WTC11 (cell line): ENCODE data around the gene SP7. TPM values are rescaled to one million over a fixed set of nuclear protein-coding genes. Genes with fewer than 3 reads are reported as not detected.

Experiments
- ELF4 ChIP-seq: sonication (generic); formaldehyde crosslinking; IDR thresholded peaks from 2 replicates; pipeline ENCODE4 v1.8.1; 2022; ENCODE audit warnings: low read depth, mild to moderate bottlenecking, moderate library complexity, missing genetic modification reagents
- EMX1 ChIP-seq: fragments of 250-450 bp; sonication (Bioruptor Pico); IDR thresholded peaks from 2 replicates; pipeline ENCODE4 v1.8.0; 2021; ENCODE audit warnings: mild to moderate bottlenecking
- ESRRA ChIP-seq: sonication (generic); formaldehyde crosslinking; IDR thresholded peaks from 2 replicates; pipeline ENCODE4 v1.8.1; 2022; ENCODE audit warnings: mild to moderate bottlenecking, missing genetic modification reagents, borderline replicate concordance
- ETV6 ChIP-seq: sonication (generic); formaldehyde crosslinking; IDR thresholded peaks from 2 replicates; pipeline ENCODE4 v1.8.1; 2022; ENCODE audit warnings: mild to moderate bottlenecking, missing genetic modification reagents
- JAZF1 ChIP-seq: fragments of 250-450 bp; sonication (Bioruptor Pico); IDR thresholded peaks from 2 replicates; pipeline ENCODE4 v1.9.0; 2021; ENCODE audit warnings: moderate library complexity, mild to moderate bottlenecking, inconsistent platforms
- JUN ChIP-seq: sonication (generic); formaldehyde crosslinking; IDR thresholded peaks from 2 replicates; pipeline ENCODE4 v1.8.0; 2023; ENCODE audit warnings: mild to moderate bottlenecking, missing genetic modification reagents
- MXD4 ChIP-seq: fragments of 250-450 bp; sonication (Bioruptor Pico); IDR thresholded peaks from 2 replicates; pipeline ENCODE4 v1.8.0; 2021; ENCODE audit warnings: mild to moderate bottlenecking, moderate library complexity, borderline replicate concordance
- NFE2L1 ChIP-seq: sonication (generic); formaldehyde crosslinking; IDR thresholded peaks from 2 replicates; pipeline ENCODE4 v1.8.1; 2023; ENCODE audit warnings: missing genetic modification reagents
- NFYB ChIP-seq: sonication (generic); formaldehyde crosslinking; conservative IDR thresholded peaks from 2 replicates; pipeline ENCODE4 v1.8.0; 2022; ENCODE audit warnings: low read depth, missing genetic modification reagents
- PRRX2 ChIP-seq: fragments of 250-450 bp; sonication (Bioruptor Pico); IDR thresholded peaks from 2 replicates; pipeline ENCODE4 v1.8.0; 2021; ENCODE audit warnings: mild to moderate bottlenecking
- RELA ChIP-seq: sonication (generic); formaldehyde crosslinking; IDR thresholded peaks from 2 replicates; pipeline ENCODE4 v1.8.1; 2022; ENCODE audit warnings: missing genetic modification reagents, mild to moderate bottlenecking, borderline replicate concordance
- SMAD4 ChIP-seq: sonication (generic); formaldehyde crosslinking; IDR thresholded peaks from 2 replicates; pipeline ENCODE4 v1.8.0; 2022; ENCODE audit warnings: mild to moderate bottlenecking, missing genetic modification reagents
- SOX15 ChIP-seq: fragments of 250-450 bp; sonication (Bioruptor Pico); IDR thresholded peaks from 2 replicates; pipeline ENCODE4 v1.9.0; 2021; ENCODE audit warnings: mild to moderate bottlenecking
- SP1 ChIP-seq: sonication (generic); formaldehyde crosslinking; conservative IDR thresholded peaks from 2 replicates; pipeline ENCODE4 v1.8.1; 2022; ENCODE audit warnings: missing genetic modification reagents
- ZBTB21 ChIP-seq: sonication (generic); formaldehyde crosslinking; IDR thresholded peaks from 2 replicates; pipeline ENCODE4 v1.8.1; 2023; ENCODE audit warnings: mild to moderate bottlenecking, missing genetic modification reagents, borderline replicate concordance
- ZNF138 ChIP-seq: sonication (generic); formaldehyde crosslinking; conservative IDR thresholded peaks from 2 replicates; pipeline ENCODE4 v1.8.1; 2022; ENCODE audit warnings: mild to moderate bottlenecking, moderate library complexity, missing genetic modification reagents
- ZNF263 ChIP-seq: sonication (generic); formaldehyde crosslinking; IDR thresholded peaks from 2 replicates; pipeline ENCODE4 v1.8.1; 2022; ENCODE audit warnings: low read depth, mild to moderate bottlenecking, moderate library complexity, missing genetic modification reagents
- ZNF317 ChIP-seq: sonication (generic); formaldehyde crosslinking; IDR thresholded peaks from 2 replicates; pipeline ENCODE4 v1.8.1; 2023; ENCODE audit warnings: low read depth, mild to moderate bottlenecking, moderate library complexity, missing genetic modification reagents, borderline replicate concordance
- ZNF396 ChIP-seq: fragments of 250-450 bp; sonication (Bioruptor Pico); IDR thresholded peaks from 2 replicates; pipeline ENCODE4 v1.8.0; 2021; ENCODE audit warnings: mild to moderate bottlenecking, moderate library complexity, borderline replicate concordance
- ZNF423 ChIP-seq: fragments of 250-450 bp; sonication (Bioruptor Pico); IDR thresholded peaks from 2 replicates; pipeline ENCODE4 v2.1.2; 2022; ENCODE audit warnings: mild to moderate bottlenecking, moderate library complexity
- ZNF671 ChIP-seq: fragments of 250-450 bp; sonication (Bioruptor Pico); IDR thresholded peaks from 2 replicates; pipeline ENCODE4 v1.8.0; 2021; ENCODE audit warnings: mild to moderate bottlenecking
- total RNA-seq: library from RNA; stranded (reverse); gene quantifications from 3 replicates; pipeline ENCODE4 v1.2.3, GENCODE V29; 2021
- TF ChIP-seq, protein P1 (sequence below): fragments of 250-450 bp; sonication (Bioruptor Pico); IDR thresholded peaks from 2 replicates; pipeline ENCODE4 v1.9.0; 2021; ENCODE audit warnings: mild to moderate bottlenecking
- TF ChIP-seq, protein P2 (sequence below): sonication (generic); formaldehyde crosslinking; conservative IDR thresholded peaks from 2 replicates; pipeline ENCODE4 v1.8.1; 2023; ENCODE audit warnings: mild to moderate bottlenecking, low read depth, missing genetic modification reagents, moderate library complexity
- TF ChIP-seq, protein P3 (sequence below): fragments of 250-450 bp; sonication (Bioruptor Pico); IDR thresholded peaks from 2 replicates; pipeline ENCODE4 v1.8.0; 2021; ENCODE audit warnings: mild to moderate bottlenecking
- TF ChIP-seq, protein P4 (sequence below): fragments of 250-450 bp; sonication (Bioruptor Pico); IDR thresholded peaks from 2 replicates; pipeline ENCODE4 v1.9.0; 2021; ENCODE audit warnings: mild to moderate bottlenecking, borderline replicate concordance

The SP7 gene
- total RNA-seq, 1 experiment from 2014 or later: 0.09 TPM

DNA sequence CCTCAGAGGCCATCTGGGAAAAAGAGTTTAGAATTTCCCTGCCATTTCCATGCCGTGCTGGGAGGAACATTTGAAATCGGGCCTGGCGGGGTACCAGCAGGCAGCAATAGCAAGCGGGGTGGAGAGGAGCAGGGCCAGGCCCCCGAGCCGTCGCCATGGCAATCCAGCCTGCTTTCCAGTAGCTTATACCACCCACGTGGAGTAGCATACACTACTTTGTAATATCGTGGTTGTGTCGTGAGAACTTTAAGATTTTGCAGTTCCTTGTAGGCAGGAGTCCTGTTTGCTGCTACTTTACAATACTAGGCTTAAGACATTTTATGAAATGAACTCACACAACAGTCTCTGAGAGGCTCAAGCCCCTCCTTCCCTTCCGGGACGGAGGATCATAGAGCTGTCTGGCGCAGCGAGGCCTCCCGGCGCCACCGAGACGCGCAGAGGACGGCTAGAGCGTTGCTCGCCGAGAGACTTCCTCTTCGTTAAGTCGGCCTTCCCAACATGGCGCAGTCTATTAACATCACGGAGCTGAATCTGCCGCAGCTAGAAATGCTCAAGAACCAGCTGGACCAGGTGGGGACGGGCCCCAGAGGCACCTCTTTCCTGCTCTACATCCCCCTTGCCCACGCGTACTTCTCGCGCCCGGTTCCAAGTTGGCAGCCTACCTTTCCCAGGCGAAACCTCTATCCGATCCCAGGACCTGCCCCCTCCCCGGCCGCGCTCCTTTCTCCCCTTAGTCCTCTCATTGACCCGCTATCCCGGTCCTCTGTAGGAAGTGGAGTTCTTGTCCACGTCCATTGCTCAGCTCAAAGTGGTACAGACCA is 40.9 kb downstream of the SP7 start, which contains the start of gene PFDN5 (continued):
- TF ChIP-seq, protein P1, sequence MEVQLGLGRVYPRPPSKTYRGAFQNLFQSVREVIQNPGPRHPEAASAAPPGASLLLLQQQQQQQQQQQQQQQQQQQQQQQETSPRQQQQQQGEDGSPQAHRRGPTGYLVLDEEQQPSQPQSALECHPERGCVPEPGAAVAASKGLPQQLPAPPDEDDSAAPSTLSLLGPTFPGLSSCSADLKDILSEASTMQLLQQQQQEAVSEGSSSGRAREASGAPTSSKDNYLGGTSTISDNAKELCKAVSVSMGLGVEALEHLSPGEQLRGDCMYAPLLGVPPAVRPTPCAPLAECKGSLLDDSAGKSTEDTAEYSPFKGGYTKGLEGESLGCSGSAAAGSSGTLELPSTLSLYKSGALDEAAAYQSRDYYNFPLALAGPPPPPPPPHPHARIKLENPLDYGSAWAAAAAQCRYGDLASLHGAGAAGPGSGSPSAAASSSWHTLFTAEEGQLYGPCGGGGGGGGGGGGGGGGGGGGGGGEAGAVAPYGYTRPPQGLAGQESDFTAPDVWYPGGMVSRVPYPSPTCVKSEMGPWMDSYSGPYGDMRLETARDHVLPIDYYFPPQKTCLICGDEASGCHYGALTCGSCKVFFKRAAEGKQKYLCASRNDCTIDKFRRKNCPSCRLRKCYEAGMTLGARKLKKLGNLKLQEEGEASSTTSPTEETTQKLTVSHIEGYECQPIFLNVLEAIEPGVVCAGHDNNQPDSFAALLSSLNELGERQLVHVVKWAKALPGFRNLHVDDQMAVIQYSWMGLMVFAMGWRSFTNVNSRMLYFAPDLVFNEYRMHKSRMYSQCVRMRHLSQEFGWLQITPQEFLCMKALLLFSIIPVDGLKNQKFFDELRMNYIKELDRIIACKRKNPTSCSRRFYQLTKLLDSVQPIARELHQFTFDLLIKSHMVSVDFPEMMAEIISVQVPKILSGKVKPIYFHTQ (CRISPR knock-in tag): no peak
- no peak for TF ChIP-seq ZNF317 (CRISPR knock-in tag)
- TF ChIP-seq RELA (CRISPR knock-in tag): no peak
- no peak for TF ChIP-seq ELF4 (CRISPR knock-in tag)
- TF ChIP-seq NFYB (CRISPR knock-in tag): no peak
- TF ChIP-seq, protein P2, sequence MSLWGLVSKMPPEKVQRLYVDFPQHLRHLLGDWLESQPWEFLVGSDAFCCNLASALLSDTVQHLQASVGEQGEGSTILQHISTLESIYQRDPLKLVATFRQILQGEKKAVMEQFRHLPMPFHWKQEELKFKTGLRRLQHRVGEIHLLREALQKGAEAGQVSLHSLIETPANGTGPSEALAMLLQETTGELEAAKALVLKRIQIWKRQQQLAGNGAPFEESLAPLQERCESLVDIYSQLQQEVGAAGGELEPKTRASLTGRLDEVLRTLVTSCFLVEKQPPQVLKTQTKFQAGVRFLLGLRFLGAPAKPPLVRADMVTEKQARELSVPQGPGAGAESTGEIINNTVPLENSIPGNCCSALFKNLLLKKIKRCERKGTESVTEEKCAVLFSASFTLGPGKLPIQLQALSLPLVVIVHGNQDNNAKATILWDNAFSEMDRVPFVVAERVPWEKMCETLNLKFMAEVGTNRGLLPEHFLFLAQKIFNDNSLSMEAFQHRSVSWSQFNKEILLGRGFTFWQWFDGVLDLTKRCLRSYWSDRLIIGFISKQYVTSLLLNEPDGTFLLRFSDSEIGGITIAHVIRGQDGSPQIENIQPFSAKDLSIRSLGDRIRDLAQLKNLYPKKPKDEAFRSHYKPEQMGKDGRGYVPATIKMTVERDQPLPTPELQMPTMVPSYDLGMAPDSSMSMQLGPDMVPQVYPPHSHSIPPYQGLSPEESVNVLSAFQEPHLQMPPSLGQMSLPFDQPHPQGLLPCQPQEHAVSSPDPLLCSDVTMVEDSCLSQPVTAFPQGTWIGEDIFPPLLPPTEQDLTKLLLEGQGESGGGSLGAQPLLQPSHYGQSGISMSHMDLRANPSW (CRISPR knock-in tag): no peak
- TF ChIP-seq ZNF671 (CRISPR knock-in tag): no peak
- no peak for TF ChIP-seq JUN (CRISPR knock-in tag)
- TF ChIP-seq, protein P3, sequence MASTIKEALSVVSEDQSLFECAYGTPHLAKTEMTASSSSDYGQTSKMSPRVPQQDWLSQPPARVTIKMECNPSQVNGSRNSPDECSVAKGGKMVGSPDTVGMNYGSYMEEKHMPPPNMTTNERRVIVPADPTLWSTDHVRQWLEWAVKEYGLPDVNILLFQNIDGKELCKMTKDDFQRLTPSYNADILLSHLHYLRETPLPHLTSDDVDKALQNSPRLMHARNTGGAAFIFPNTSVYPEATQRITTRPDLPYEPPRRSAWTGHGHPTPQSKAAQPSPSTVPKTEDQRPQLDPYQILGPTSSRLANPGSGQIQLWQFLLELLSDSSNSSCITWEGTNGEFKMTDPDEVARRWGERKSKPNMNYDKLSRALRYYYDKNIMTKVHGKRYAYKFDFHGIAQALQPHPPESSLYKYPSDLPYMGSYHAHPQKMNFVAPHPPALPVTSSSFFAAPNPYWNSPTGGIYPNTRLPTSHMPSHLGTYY: no peak
- no peak for TF ChIP-seq ZBTB21 (CRISPR knock-in tag)
- no peak for TF ChIP-seq ZNF263
- no peak for TF ChIP-seq MXD4 (CRISPR knock-in tag)
- TF ChIP-seq ZNF423 (CRISPR knock-in tag): no peak
- TF ChIP-seq SP1 (CRISPR knock-in tag): peak; percentile 75
- no peak for TF ChIP-seq EMX1 (CRISPR knock-in tag)
- 0 out of 2 replicates have a peak, but pooled peaks have one; percentile 10 for TF ChIP-seq NFE2L1 (CRISPR knock-in tag)
- TF ChIP-seq JAZF1: no peak
- no peak for TF ChIP-seq PRRX2 (CRISPR knock-in tag)
- TF ChIP-seq SOX15 (CRISPR knock-in tag): no peak
- TF ChIP-seq ETV6 (CRISPR knock-in tag): peak; percentile 66; the same call in 1 of the 2 replicates
- TF ChIP-seq ZNF138 (CRISPR knock-in tag): no peak
- TF ChIP-seq, protein P4, sequence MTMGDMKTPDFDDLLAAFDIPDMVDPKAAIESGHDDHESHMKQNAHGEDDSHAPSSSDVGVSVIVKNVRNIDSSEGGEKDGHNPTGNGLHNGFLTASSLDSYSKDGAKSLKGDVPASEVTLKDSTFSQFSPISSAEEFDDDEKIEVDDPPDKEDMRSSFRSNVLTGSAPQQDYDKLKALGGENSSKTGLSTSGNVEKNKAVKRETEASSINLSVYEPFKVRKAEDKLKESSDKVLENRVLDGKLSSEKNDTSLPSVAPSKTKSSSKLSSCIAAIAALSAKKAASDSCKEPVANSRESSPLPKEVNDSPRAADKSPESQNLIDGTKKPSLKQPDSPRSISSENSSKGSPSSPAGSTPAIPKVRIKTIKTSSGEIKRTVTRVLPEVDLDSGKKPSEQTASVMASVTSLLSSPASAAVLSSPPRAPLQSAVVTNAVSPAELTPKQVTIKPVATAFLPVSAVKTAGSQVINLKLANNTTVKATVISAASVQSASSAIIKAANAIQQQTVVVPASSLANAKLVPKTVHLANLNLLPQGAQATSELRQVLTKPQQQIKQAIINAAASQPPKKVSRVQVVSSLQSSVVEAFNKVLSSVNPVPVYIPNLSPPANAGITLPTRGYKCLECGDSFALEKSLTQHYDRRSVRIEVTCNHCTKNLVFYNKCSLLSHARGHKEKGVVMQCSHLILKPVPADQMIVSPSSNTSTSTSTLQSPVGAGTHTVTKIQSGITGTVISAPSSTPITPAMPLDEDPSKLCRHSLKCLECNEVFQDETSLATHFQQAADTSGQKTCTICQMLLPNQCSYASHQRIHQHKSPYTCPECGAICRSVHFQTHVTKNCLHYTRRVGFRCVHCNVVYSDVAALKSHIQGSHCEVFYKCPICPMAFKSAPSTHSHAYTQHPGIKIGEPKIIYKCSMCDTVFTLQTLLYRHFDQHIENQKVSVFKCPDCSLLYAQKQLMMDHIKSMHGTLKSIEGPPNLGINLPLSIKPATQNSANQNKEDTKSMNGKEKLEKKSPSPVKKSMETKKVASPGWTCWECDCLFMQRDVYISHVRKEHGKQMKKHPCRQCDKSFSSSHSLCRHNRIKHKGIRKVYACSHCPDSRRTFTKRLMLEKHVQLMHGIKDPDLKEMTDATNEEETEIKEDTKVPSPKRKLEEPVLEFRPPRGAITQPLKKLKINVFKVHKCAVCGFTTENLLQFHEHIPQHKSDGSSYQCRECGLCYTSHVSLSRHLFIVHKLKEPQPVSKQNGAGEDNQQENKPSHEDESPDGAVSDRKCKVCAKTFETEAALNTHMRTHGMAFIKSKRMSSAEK (CRISPR knock-in tag): 0 out of 2 replicates have a peak, but pooled peaks have one; percentile 37
- TF ChIP-seq ZNF396: no peak
- no peak for TF ChIP-seq SMAD4 (CRISPR knock-in tag)
- no peak for TF ChIP-seq ESRRA (CRISPR knock-in tag)
